H1 (cell line): Measurements from ENCODE around the gene GID4. TPM values are rescaled to one million over a fixed set of nuclear protein-coding genes. Genes with fewer than 3 reads are reported as not detected.

Experiments
- CEBPB ChIP-seq: IDR thresholded peaks from 2 replicates; pipeline ENCODE4 v1.6.1; 2012; ENCODE audit warnings: low read depth, low read length
- GABPA ChIP-seq: IDR thresholded peaks from 2 replicates; pipeline ENCODE4 v1.6.1; 2011; ENCODE audit warnings: mild to moderate bottlenecking, low read length, moderate library complexity, borderline replicate concordance; ENCODE audit not compliant: insufficient read depth
- PHF8 ChIP-seq: fragments of 200-600 bp; sonication (generic); conservative IDR thresholded peaks from 2 replicates; pipeline ENCODE4 v1.7.1; 2012; ENCODE audit warnings: low read depth, mild to moderate bottlenecking, inconsistent platforms, low read length, moderate library complexity
- SRF ChIP-seq: IDR thresholded peaks from 2 replicates; pipeline ENCODE4 v1.6.1; 2011; ENCODE audit warnings: mild to moderate bottlenecking, low read depth, low read length, moderate library complexity
- polyA plus RNA-seq, 7 experiments: library from polyadenylated mRNA; depleted of rRNA in 3 of 7; stranded (reverse) in 5 of 7; unstranded in 2 of 7; fragments of >200 nt in 5 of 7; fragments of 200-250 nt in 2 of 7; gene quantifications; 1 replicate in 5 of 7; 2 replicates in 1 of 7; 4 replicates in 1 of 7; pipeline versions ENCODE4 v1.2.1 to v1.2.3, GENCODE V29; 2011 to 2013; ENCODE audit warnings: missing spikeins in 2 of 7, mixed read lengths in 2 of 7
- total RNA-seq: library from RNA; stranded (reverse); fragmentation: NEBNext Ultra II Directional; extraction: Animal tissue kit (Norgen Biotek cat#: 25700); gene quantifications from 2 replicates; pipeline ENCODE4 v1.2.1, GENCODE V29; 2021

Gene GID4
- total and polyA plus RNA-seq, 2 of the 8 experiments (the other 6 are each of a cell fraction or from before 2014, with no cell fraction given), result 5.6 to 15.0 TPM

GRCh38 chr17:18100616-18101015 is 61.4 kb downstream of the GID4 start (continued):
- TF ChIP-seq GABPA, result no peak
- TF ChIP-seq SRF, result no peak
- no peak for TF ChIP-seq CEBPB
- TF ChIP-seq PHF8, result no peak
- TF ChIP-seq, all 59 proteins: peak for 0
